Endothelial cell of umbilical vein (primary cell): ENCODE data around the gene SMC1B. TPM values are rescaled to one million over a fixed set of nuclear protein-coding genes. Genes with fewer than 3 reads are reported as not detected.

Experiments used
- BruUV-seq: library from RNA; stranded (reverse); fragments of 400-500 nt; replicated peaks from 2 replicates; lab custom pipeline; 2021; lab: Mats Ljungman, UMichigan
- CTCF ChIA-PET: fragments of 300-600, 350-600 bp; sonication (Branson Sonifier 250); formaldehyde crosslinking; loops from one replicate; lab custom pipeline; 2021; ENCODE audit warnings: antibody characterized with exemption, inconsistent platforms; lab: Charles Lee
- POLR2A ChIA-PET: fragments of 300-600, 350-600 bp; sonication (Branson Sonifier 250); formaldehyde crosslinking; loops from one replicate; lab custom pipeline; 2021; ENCODE audit warnings: antibody characterized with exemption, inconsistent platforms; lab: Charles Lee
- DNase-seq: peaks from one replicate; pipeline ENCODE4 v3.0.0-alpha.2; 2011; ENCODE audit warnings: low read depth, low spot score
- FAIRE-seq: peaks from 2 replicates; lab custom pipeline; 2011; peaks lifted over from hg19 to GRCh38; lab: Jason Lieb, UNC
- H2AFZ ChIP-seq: 2 replicates; pipeline ENCODE4 v1.6.0; 2012; ENCODE audit warnings: low read depth, low read length, control low read depth, inconsistent platforms
- H3K27ac ChIP-seq: 2 replicates; pipeline ENCODE4 v1.5.1; 2011; ENCODE audit warnings: low read depth, mild to moderate bottlenecking, control low read depth, low read length, moderate library complexity; ENCODE audit not compliant: insufficient read depth
- H3K27me3 ChIP-seq, 2 experiments: 2 replicates each; pipeline versions ENCODE4 v1.6.0 to v1.6.1; 2011; ENCODE audit warnings: low read length in 2 of 2, mixed read lengths in 1 of 2; ENCODE audit not compliant: control insufficient read depth in 2 of 2, insufficient read depth in 2 of 2
- H3K36me3 ChIP-seq, 2 experiments: 2 replicates in 1 of 2; 3 replicates in 1 of 2; pipeline ENCODE4 v1.5.1; 2011; ENCODE audit warnings: low read length in 2 of 2, mild to moderate bottlenecking in 1 of 2, moderate library complexity in 1 of 2; ENCODE audit not compliant: control insufficient read depth in 2 of 2, insufficient read depth in 2 of 2; ENCODE audit errors: extremely low read depth in 1 of 2
- H3K4me1 ChIP-seq: 3 replicates; pipeline ENCODE4 v1.5.1; 2011; ENCODE audit warnings: mild to moderate bottlenecking, low read length; ENCODE audit not compliant: control insufficient read depth, insufficient read depth; ENCODE audit errors: extremely low read depth
- H3K4me2 ChIP-seq: 2 replicates; pipeline ENCODE4 v1.6.1; 2011; ENCODE audit warnings: low read length, control low read depth, mixed read lengths; ENCODE audit not compliant: insufficient read depth
- H3K4me3 ChIP-seq, 3 experiments: fragments of 200-600 bp in 1 of 3; sonication (generic), shearing (Covaris generic) in 1 of 3; replicated peaks in 1 of 3; 2 replicates each; pipeline ENCODE4 v1.5.1; 2011 to 2016; ENCODE audit warnings: control low read depth in 3 of 3, low read length in 3 of 3, mild to moderate bottlenecking in 2 of 3, inconsistent platforms in 1 of 3, low read depth in 1 of 3, moderate library complexity in 1 of 3; ENCODE audit not compliant: insufficient read depth in 1 of 3
- H3K79me2 ChIP-seq: 2 replicates; pipeline ENCODE4 v1.6.0; 2012; ENCODE audit warnings: low read length, inconsistent platforms; ENCODE audit not compliant: control insufficient read depth, insufficient read depth
- H3K9ac ChIP-seq: replicated peaks from 2 replicates; pipeline ENCODE3; 2011; ENCODE audit warnings: low read length, control low read depth; ENCODE audit not compliant: insufficient read depth; ENCODE audit errors: extremely low read depth
- H3K9me1 ChIP-seq: replicated peaks from 3 replicates; pipeline ENCODE4 v1.6.0; 2011; ENCODE audit warnings: mild to moderate bottlenecking, low read length; ENCODE audit not compliant: control insufficient read depth, insufficient read depth; ENCODE audit errors: extremely low read depth
- H3K9me3 ChIP-seq: replicated peaks from 2 replicates; pipeline ENCODE4 v1.5.1; 2012; ENCODE audit warnings: low read length, inconsistent platforms; ENCODE audit not compliant: control insufficient read depth, insufficient read depth
- H4K20me1 ChIP-seq: replicated peaks from 2 replicates; pipeline ENCODE3; 2011; ENCODE audit warnings: mild to moderate bottlenecking, low read length; ENCODE audit not compliant: control insufficient read depth, insufficient read depth; ENCODE audit errors: extremely low read depth
- EZH2 ChIP-seq: IDR thresholded peaks from 2 replicates; pipeline ENCODE4 v1.6.1; 2012; ENCODE audit warnings: borderline replicate concordance, low read depth, mild to moderate bottlenecking, moderate library complexity, low read length, inconsistent platforms; ENCODE audit not compliant: severe bottlenecking
- FOS ChIP-seq: IDR thresholded peaks from 2 replicates; pipeline ENCODE4 v1.6.1; 2011; ENCODE audit warnings: mild to moderate bottlenecking, low read length, moderate library complexity, borderline replicate concordance; ENCODE audit not compliant: insufficient read depth
- GATA2 ChIP-seq: IDR thresholded peaks from 2 replicates; pipeline ENCODE4 v1.7.0; 2011; ENCODE audit warnings: low read depth, mild to moderate bottlenecking, moderate library complexity, mixed read lengths, low read length; ENCODE audit not compliant: insufficient read length, insufficient read depth
- JUN ChIP-seq: IDR thresholded peaks from 2 replicates; pipeline ENCODE4 v1.6.1; 2011; ENCODE audit warnings: borderline replicate concordance, low read depth; ENCODE audit not compliant: insufficient read length, insufficient read depth
- MYC ChIP-seq: IDR thresholded peaks from one replicate; pipeline ENCODE4 v1.6.1; 2011; ENCODE audit warnings: mild to moderate bottlenecking, low read depth, low read length
- POLR2A ChIP-seq: IDR thresholded peaks from 2 replicates; pipeline ENCODE4 v1.6.1; 2012; ENCODE audit warnings: low read depth, mild to moderate bottlenecking, control low read depth, low read length
- POLR2AphosphoS5 ChIP-seq: IDR thresholded peaks from 2 replicates; pipeline ENCODE4 v1.6.1; 2012; ENCODE audit warnings: low read depth, mild to moderate bottlenecking, control low read depth, low read length, moderate library complexity; ENCODE audit not compliant: insufficient read depth
- dilution Hi-C: fragments of 300-500 bp; cut with MboI; formaldehyde crosslinking; loops from one replicate; pipeline ENCODE4 v1.15.0; 2019; ENCODE audit warnings: low sequenced_read_pairs; ENCODE audit not compliant: extremely low pct_ligation_motif_present
- intact Hi-C: fragments of 100-400 bp; cut with micrococcal nuclease; formaldehyde crosslinking; loops from one replicate; pipeline ENCODE4 v1.10.0; 2022
- polyA plus RNA-seq, 4 experiments: library from polyadenylated mRNA; depleted of rRNA in 3 of 4; stranded (reverse) in 3 of 4; unstranded in 1 of 4; fragments of >200 nt; gene quantifications; 2 replicates each; pipeline versions ENCODE4 v1.2.1 to v1.2.3, GENCODE V29; 2011 to 2012; ENCODE audit warnings: missing spikeins in 1 of 4
- total RNA-seq: library from RNA; stranded (reverse); gene quantifications from 2 replicates; pipeline ENCODE4 v1.2.3, GENCODE V29; 2021
- TF ChIP-seq, protein P1 (sequence below): IDR thresholded peaks from 2 replicates; pipeline ENCODE4 v1.6.1; 2011; ENCODE audit not compliant: insufficient read depth, insufficient read length
- TF ChIP-seq, protein P2 (sequence below), 2 donors: IDR thresholded peaks; 1 replicate in 1 of 2; 2 replicates in 1 of 2; pipeline ENCODE4 v1.5.1; 2011; ENCODE audit warnings: low read length in 2 of 2, mild to moderate bottlenecking in 2 of 2, moderate library complexity in 2 of 2, control low read depth in 1 of 2, inconsistent platforms in 1 of 2, low read depth in 1 of 2; ENCODE audit not compliant: insufficient read depth in 1 of 2; ENCODE audit errors: extremely low read depth in 1 of 2

SMC1B gene
- total and polyA plus RNA-seq, 2 donors (not counting 3 experiments of a cell fraction or from before 2014, with no cell fraction given), result 0.07 TPM; not detected in 1

DNA sequence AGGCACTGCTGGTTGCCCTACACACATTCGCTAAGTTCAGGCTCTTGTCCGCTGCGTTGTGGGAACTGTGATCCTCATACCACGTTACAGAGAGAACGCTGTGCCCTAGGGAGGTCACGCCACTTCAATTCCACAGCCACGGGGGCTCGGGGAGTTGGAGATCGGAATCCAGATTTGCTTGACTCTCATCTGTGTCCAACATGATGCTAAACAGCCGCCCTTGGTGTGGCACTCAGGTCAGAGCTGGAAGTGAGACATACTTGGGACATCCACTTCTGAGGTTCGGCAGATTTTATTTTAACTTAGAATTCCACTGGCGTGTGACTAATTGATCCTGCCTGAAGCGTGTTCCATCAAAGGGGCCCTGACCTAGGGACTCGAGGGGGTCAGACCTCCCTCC is 41.8 kb upstream of the SMC1B start:
- Histone ChIP-seq H3K36me3 (no peaks in the 10 kb centered on the region), H4K20me1 (no peaks in the 10 kb centered on the region), H3K4me3 (no peak overlapping the region), H3K27ac (no peak overlapping the region), H3K79me2 (no peaks in the 10 kb centered on the region), H3K27me3 (peaks cover 2% of the 10 kb centered on the region in 2 experiments), H3K4me2 (no peak overlapping the region), H2AFZ (no peak overlapping the region), H3K9me1 (no peaks in the 10 kb centered on the region), H3K4me1 (no peaks in the 10 kb centered on the region), H3K9me3 (no peaks in the 10 kb centered on the region), H3K9ac (no peak overlapping the region)
- TF ChIP-seq JUN, result no peak
- TF ChIP-seq GATA2, result no peak
- POLR2A ChIA-PET, result no interaction called here
- DNase-seq (no peak), FAIRE-seq (no peak)
- dilution Hi-C loops, result no loop called here
- CTCF ChIA-PET, result no interaction called here
- no TSS peak for BruUV-seq
- intact Hi-C loops, result no loop called here

DNA sequence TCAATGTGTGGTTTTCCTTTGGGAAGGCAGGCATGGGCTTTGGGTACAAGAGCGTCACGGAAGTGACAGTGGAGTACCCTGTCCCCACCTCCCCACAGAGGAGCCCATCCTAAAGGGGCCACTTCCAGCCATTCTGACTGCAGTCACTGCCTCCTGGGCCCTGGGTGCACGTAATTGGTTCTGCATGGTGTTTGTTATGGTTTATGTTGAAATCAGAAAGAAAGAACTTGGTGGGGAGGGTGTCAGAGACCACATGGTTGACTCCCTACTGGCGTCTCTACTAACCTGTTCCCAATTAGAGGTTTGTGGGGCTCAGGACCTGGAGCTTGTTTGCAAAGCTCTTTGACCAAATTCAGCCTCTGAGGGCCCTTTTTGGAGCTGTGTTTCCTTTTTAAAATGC is 40.9 kb upstream of the SMC1B start:
- CTCF ChIA-PET, result no interaction called here
- H3K9ac ChIP-seq, result no peak overlapping the region
- intact Hi-C loops, result no loop called here

More for the DNA sequence above, 40.9 kb upstream of the SMC1B start:
- dilution Hi-C loops, result no loop called here
- DNase-seq (no peak), FAIRE-seq (no peak)
- H3K27me3 ChIP-seq, result peaks cover 2% of the 10 kb centered on the region in 2 experiments
- no peaks in the 10 kb centered on the region for H4K20me1 ChIP-seq
- no peak overlapping the region for H2AFZ ChIP-seq
- H3K9me1 ChIP-seq, result no peaks in the 10 kb centered on the region
- no peaks in the 10 kb centered on the region for H3K79me2 ChIP-seq
- no peaks in the 10 kb centered on the region for H3K4me1 ChIP-seq
- BruUV-seq, result no TSS peak
- no peaks in the 10 kb centered on the region for H3K36me3 ChIP-seq
- H3K27ac ChIP-seq, result no peak overlapping the region
- H3K4me2 ChIP-seq, result no peak overlapping the region
- H3K4me3 ChIP-seq, result no peak overlapping the region
- TF ChIP-seq EZH2 (no peak), GATA2 (no peak), POLR2AphosphoS5 (no peak), MYC (no peak), JUN (no peak), POLR2A (no peak), FOS (no peak)
- TF ChIP-seq, protein P1, sequence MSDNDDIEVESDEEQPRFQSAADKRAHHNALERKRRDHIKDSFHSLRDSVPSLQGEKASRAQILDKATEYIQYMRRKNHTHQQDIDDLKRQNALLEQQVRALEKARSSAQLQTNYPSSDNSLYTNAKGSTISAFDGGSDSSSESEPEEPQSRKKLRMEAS, result no peak
- TF ChIP-seq, protein P2, sequence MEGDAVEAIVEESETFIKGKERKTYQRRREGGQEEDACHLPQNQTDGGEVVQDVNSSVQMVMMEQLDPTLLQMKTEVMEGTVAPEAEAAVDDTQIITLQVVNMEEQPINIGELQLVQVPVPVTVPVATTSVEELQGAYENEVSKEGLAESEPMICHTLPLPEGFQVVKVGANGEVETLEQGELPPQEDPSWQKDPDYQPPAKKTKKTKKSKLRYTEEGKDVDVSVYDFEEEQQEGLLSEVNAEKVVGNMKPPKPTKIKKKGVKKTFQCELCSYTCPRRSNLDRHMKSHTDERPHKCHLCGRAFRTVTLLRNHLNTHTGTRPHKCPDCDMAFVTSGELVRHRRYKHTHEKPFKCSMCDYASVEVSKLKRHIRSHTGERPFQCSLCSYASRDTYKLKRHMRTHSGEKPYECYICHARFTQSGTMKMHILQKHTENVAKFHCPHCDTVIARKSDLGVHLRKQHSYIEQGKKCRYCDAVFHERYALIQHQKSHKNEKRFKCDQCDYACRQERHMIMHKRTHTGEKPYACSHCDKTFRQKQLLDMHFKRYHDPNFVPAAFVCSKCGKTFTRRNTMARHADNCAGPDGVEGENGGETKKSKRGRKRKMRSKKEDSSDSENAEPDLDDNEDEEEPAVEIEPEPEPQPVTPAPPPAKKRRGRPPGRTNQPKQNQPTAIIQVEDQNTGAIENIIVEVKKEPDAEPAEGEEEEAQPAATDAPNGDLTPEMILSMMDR (IDR thresholded peaks at IDR 0.05; ENCODE audit: extremely low read depth in 1 of 2, insufficient read depth in 1 of 2, low read depth in 1 of 2, low read length in 2 of 2), result no peak
- POLR2A ChIA-PET, result no interaction called here
- H3K9me3 ChIP-seq, result no peaks in the 10 kb centered on the region
